Mucosa of gallbladder (tissue), 1 donor: Measurements from ENCODE around the gene MAGI2. TPM values are rescaled to one million over a fixed set of nuclear protein-coding genes. Genes with fewer than 3 reads are reported as not detected.

Experiments used
- DNase-seq: peaks from one replicate; pipeline ENCODE4 v3.0.0-alpha.2; 2020; ENCODE audit warnings: low spot score
- total RNA-seq: library from RNA; stranded (reverse); gene quantifications from one replicate; pipeline ENCODE4 v1.2.1, GENCODE V29; 2021
- donor health status: DM: no; HTN: no; CAD: no.

The MAGI2 gene
- total RNA-seq, 1 donor from 2014 or later: 10.6 TPM

GRCh38 chr7:78417180-78417853 lies 1036.2 kb downstream of the MAGI2 start:
- no peak for DNase-seq

DNA sequence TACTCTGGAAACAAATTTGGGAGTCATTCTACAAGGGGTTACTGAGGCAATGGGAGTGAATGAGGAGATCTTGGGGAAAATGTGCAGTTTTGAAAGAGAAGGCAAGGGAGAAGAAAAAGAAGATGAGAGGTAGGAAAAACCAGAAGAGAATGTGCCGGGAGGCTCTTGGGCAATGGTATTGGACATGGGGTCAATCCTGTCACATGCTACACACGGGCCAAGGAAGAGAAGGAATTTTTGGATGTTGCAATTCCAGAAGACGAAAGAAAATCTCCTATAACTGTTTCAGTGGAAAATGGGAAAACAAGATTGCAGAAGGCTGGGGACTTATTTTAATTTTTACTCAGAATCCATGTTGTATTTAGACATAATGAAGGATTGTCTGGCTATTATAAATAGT lies 1039.9 kb downstream of the MAGI2 start:
- no peak for DNase-seq

DNA sequence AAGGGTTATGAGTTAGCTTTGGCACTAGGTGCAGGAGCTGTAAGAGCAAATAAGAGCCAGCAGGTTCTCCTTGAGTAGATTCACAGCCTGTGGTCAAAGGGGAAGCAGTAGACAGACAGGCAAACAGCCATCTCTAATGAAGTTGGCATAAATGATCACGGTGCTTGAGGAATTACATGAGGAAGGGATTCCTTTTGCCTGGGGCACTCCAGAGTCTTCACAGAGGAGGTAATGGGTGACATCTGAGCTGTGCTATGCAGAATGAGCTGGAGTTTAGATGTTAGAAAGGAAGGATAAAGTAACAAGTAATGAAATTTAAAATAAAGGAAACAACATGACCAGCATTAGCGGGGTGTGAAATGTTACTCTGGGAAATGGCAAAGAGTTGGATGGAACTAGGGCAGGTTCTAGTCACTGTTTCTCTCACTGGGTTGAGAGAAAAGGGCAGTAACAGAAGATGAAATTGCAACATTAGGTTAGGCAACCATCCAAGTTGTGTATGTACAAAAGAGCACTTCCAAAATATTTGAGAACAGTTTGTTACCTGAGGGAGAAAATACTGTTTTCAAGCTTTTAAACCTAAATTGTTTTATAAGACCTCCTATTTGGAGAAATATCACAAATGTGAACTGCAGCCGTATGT lies 1041.1 kb downstream of the MAGI2 start:
- no peak for DNase-seq

GRCh38 chr7:78407031-78407430 lies 1046.4 kb downstream of the MAGI2 start:
- no peak for DNase-seq

- DNase-seq: no peak
Observed at GRCh38 chr7:78406531-78406930, 1046.9 kb downstream of the MAGI2 start.

GRCh38 chr7:78402096-78402495 lies 1051.4 kb downstream of the MAGI2 start:
- DNase-seq: no peak

DNA sequence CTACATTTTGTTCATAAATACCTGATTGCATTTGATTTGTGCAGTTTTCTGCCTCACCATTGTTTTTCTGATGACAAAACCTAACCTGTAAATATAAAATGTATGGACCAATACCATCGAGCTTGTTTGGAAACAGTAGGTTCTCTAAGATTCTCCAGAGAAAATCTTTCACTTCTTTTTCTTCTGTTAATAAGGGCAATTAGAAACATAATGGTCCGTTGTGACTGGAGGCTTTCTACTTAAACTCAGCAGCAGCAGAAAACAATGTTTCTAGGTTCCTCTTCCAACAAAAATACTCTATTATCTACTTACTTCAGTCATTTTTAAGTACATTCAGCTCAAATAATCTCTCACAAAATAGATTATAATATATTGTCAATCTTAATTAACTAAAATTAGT lies 1053.4 kb downstream of the MAGI2 start:
- DNase-seq: no peak

DNA sequence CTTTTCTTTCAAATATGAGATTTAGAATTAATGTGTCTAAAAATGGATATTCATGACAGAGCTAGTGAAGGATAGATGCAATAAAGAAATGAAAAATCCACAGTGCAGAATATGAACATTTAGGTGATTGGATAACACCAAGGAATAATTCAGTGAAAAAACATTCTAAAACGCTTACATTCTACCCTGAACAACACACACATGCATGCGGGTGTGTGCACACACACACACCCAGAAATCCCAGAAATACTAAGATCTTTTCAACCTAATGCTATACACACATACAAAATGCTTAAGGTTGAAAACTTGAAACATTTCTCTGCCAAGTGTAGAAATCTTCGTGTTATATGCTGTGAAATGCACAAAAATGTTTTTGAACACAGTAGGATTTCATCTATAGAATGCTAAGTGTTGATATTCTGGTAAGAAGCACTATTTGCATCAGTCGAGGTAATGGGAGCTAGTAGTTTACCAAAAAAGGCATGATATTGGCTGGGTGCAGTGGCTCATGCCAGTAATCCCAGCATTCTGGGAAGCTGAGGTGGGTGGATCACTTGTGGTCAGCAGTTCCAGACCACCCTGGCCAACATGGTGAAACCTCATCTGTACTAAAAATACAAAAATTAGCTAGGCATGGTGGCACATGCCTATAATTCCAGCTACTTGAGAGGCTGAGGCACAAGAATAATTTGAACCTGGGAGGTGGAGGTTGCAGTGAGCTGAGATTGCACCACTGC lies 1054.3 kb downstream of the MAGI2 start:
- DNase-seq: no peak

GRCh38 chr7:78398576-78398975 lies 1054.9 kb downstream of the MAGI2 start:
- no peak for DNase-seq

DNA sequence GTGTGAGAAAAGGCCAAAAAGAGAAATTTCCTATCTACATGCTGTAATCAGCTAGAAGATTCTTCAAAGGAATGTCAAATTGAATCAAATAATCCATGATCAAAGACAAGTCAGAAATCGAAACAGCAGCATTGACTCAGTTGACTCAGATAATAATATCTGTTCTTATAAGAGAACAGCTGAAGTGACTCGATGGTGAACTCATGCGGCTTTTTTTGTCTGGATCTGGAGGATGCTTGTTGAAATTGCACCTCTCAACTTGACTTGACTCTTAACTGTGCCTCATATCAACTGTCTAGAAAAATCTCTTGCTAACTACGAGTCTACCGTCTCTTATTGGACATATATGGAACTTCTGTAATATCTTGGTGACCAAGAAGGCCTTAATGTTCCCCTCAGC lies 1055.4 kb downstream of the MAGI2 start:
- no peak for DNase-seq

DNA sequence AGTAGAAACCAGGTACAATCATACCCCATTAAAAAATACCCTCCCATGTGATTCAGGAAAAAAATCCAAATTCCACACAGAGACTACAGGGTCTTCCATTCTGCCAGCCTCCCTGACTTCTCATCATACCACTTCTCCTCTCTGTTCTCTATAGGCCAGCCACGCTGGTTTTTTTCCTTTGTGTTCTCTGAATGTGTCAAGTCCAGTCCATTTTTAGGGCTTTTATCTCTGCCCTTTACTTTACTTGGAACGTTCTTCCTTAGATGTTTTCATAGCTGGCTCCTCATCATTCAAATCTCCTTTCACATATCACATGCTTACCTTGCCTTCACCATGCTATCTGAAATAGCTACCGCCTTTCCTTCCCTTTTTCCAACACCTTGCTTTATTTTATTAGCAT lies 1057.3 kb downstream of the MAGI2 start:
- no peak for DNase-seq

DNA sequence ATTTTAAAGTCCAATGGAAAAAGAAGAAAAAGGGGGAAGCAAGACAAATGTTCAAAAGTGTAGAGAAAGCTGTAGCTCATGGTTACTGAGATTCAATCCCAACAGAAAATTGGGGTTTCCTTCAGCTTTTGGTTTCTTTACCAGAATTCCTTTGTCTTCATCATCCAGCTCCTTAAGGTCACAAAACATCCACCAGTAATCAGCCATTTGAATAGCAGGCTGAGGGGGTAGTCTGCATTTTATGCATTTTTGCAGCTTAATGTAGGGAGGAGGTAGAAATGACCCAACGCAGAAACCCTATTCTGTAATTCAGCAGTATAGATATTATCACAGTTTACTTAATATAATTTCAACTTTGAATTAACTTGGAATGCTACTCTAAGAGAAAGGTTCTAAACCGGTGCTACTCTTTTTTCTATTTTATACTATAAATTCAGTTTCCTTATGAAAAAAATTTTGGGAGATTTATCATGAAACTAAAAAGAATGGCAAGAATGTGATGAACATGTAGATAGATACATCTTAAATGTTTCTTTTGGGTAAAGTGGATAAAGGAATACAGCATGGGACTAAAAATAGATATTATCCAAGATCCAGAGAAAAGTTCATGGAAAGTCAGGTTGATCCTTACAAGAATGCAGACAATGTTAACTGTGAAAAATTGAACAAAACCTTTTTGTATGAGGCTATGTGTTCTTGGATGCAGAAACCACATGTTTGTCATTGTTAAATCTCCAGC lies 1058.0 kb downstream of the MAGI2 start:
- no peak for DNase-seq

DNA sequence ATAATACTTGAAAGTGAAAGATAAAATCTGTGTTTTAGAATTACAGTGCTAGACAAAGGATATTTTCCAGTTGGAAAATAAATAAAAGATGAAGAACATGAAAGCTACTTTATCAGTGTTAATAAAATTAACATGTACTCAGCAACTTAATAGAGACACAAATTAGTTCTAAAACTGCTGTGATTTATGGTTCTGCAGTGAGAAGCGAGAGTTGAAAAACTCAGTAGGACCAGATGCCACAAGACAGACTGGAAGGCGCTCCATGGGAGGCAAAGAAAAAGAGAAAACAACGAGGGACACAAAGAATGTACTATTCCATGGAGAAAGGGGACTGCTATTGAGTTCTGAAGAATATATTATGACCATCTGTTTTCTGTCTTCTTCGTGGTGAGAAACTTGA lies 1064.4 kb downstream of the MAGI2 start:
- DNase-seq: no peak

DNA sequence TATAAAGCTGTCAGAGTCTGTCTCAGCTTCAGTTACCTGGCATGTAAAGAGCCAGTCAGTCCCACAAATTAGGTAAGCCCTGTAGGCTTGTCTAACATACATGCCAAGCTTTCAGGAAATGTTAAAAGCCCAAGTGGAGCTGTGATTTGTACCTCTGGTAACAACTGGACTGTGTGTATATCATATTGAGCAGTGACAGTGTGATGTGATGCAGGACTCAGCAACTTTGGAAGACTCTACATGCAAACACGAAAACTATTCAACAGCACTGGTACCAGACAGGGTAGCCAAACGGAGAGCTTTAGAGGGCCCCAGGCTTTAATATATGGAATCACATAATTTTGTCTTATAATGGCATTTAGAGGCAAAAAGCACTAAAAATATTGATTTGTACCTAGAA lies 1066.9 kb downstream of the MAGI2 start:
- no peak for DNase-seq

GRCh38 chr7:78383096-78383880 lies 1070.2 kb downstream of the MAGI2 start:
- no peak for DNase-seq

DNA sequence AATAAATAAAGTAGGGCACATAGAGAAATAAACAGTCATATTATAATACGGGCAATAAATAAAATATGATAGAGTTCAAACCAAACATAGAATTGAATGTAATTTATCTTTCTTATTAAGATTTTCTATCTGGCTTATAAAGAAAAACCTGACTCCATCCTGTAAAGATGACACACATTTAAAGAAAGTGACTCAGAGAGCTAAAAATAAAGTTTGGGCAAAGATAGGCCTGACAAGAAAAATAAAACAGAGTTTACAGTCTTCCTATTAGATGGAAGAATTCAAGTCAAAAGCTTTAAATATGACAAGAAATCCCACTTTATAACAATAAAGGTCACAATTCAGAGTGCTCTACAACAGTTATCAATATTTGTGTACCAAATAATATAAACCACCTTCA lies 1074.3 kb downstream of the MAGI2 start:
- no peak for DNase-seq

GRCh38 chr7:78377532-78377931 lies 1075.9 kb downstream of the MAGI2 start:
- no peak for DNase-seq

DNA sequence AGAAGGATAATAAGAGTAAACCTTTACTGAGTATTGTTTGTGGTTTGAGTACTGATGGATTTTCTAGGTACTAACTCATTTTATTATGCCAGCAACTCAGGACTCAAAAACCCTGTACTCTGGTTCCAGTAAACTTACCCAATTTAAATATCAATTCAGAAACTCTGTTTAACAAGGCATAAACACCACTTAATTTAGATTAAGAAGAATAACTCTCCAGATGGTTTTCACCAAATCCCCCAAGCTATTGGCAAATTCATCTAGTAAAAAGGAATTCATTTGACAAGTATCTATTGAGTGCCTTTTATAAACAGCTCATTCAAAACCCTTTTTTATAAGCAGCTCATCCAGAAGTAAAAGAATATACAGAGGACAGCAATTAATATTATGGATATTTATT lies 1082.5 kb downstream of the MAGI2 start:
- no peak for DNase-seq

DNA sequence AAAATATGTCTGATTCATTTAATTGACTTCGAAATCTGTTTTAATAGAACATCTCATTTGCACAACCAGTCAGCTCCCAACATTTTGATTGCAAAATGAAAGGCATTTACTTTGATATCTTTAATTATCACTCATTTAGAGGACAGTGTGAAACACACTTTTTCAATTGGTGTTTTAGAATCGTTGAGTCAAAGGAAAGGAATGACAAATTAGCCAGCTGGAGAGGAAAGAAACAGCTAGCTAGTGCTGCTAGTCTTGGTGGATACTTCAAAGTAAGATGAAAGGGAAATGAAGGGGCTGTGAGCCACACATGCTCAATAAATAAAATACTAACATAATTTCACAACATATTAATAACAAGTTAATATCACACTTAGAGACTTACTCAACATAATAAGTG lies 1084.7 kb downstream of the MAGI2 start:
- no peak for DNase-seq

- DNase-seq: no peak
Observed at GRCh38 chr7:78367280-78367773, 1086.1 kb downstream of the MAGI2 start.

DNA sequence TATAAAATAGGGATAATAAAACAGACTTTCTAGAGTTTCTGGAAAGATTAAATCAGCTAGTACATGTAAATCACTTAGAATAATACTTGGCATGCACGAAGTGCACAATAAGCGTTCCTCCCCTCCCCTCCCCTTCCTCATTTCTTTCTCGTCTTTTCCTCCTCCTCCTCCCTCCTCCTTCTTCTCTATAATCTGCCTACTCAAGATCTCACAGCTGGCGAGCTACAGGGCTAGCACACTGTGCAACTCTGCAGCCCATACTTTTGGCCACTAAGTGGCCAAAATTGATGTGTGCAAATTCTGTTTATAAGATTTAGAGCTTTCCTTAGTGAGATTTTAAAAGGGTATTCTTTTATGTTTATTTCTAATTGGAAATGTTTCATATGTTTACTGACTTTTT lies 1089.6 kb downstream of the MAGI2 start:
- DNase-seq: no peak
